K562 (cell line): ENCODE data around the gene YJU2. TPM values are rescaled to one million over a fixed set of nuclear protein-coding genes. Genes with fewer than 3 reads are reported as not detected.

Experiments used
- ATAC-seq: fragments of 200-7000 bp; cut with Tn5 transposase; 3 replicates; pipeline ENCODE4 v1.9.1; 2020; ENCODE audit warnings: moderate library complexity
- BruUV-seq: library from RNA; stranded (reverse); fragments of 400-500 nt; replicated peaks from 2 replicates; lab custom pipeline; 2021; lab: Mats Ljungman, UMichigan
- CTCF ChIA-PET: fragments of 300-600 bp; formaldehyde crosslinking; extraction: SDS; loops from one replicate; lab custom pipeline; 2021; ENCODE audit warnings: low intra/inter-chr PET ratio; lab: Yijun Ruan, JAX
- POLR2A ChIA-PET: fragments of 300-600, 350-650 bp; sonication (Branson Sonifier 250); formaldehyde crosslinking; extraction: SDS; loops from one replicate; lab custom pipeline; 2021; ENCODE audit warnings: antibody characterized with exemption, inconsistent platforms; lab: Yijun Ruan, JAX
- DNase-seq, 4 experiments: peaks; one replicate each; pipeline versions ENCODE4 v3.0.0 to v3.0.0-alpha.2; 2011 to 2018; ENCODE audit warnings: low spot score in 3 of 4, mixed read lengths in 3 of 4; ENCODE audit errors: extremely low read depth in 1 of 4
- FAIRE-seq: peaks from 2 replicates; lab custom pipeline; 2011; peaks lifted over from hg19 to GRCh38; lab: Jason Lieb, UNC
- H2AFZ ChIP-seq: 2 replicates; pipeline ENCODE4 v1.6.0; 2011; ENCODE audit warnings: low read depth, low read length, control low read depth, inconsistent platforms
- H3K27ac ChIP-seq: fragments of 200-600 bp; 3 replicates; pipeline ENCODE4 v1.8.0; 2011; ENCODE audit warnings: low read depth, mild to moderate bottlenecking, control low read depth, inconsistent platforms, low read length, moderate library complexity, mixed read lengths; ENCODE audit errors: extremely low read depth
- H3K27me3 ChIP-seq, 2 experiments: fragments of 300-600 bp in 1 of 2; 2 replicates in 1 of 2; 3 replicates in 1 of 2; pipeline versions ENCODE4 v1.6.0 to v1.8.0; 2011; ENCODE audit warnings: inconsistent platforms in 2 of 2, low read length in 2 of 2, mild to moderate bottlenecking in 1 of 2, mixed read lengths in 1 of 2, moderate library complexity in 1 of 2; ENCODE audit not compliant: control insufficient read depth in 2 of 2, insufficient read depth in 2 of 2
- H3K36me3 ChIP-seq: fragments of 300-600 bp; 3 replicates; pipeline ENCODE4 v1.8.0; 2011; ENCODE audit warnings: mild to moderate bottlenecking, low read length, inconsistent platforms; ENCODE audit not compliant: control insufficient read depth, insufficient read depth
- H3K4me1 ChIP-seq, 2 experiments: fragments of 200-600 bp in 1 of 2; replicated peaks in 1 of 2; 2 replicates in 1 of 2; 3 replicates in 1 of 2; pipeline versions ENCODE4 v1.5.1 to v1.8.0; 2011; ENCODE audit warnings: inconsistent platforms in 2 of 2, low read length in 2 of 2, mild to moderate bottlenecking in 1 of 2, mixed read lengths in 1 of 2, moderate library complexity in 1 of 2; ENCODE audit not compliant: control insufficient read depth in 2 of 2, insufficient read depth in 2 of 2
- H3K4me2 ChIP-seq: 2 replicates; pipeline ENCODE4 v1.6.1; 2011; ENCODE audit warnings: low read length, control low read depth, inconsistent platforms, mixed read lengths; ENCODE audit not compliant: insufficient read depth
- H3K4me3 ChIP-seq: fragments of 200-600 bp; sonication (generic), shearing (Covaris generic); 2 replicates; pipeline ENCODE4 v1.5.1; 2016; ENCODE audit warnings: control low read depth, inconsistent platforms
- H3K79me2 ChIP-seq: fragments of 200-600 bp; 3 replicates; pipeline ENCODE4 v1.8.0; 2011; ENCODE audit warnings: low read length, inconsistent platforms; ENCODE audit not compliant: control insufficient read depth, insufficient read depth
- H3K9ac ChIP-seq, 2 experiments: 2 replicates each; pipeline versions ENCODE4 v1.6.0 to v1.6.1; 2011; ENCODE audit warnings: low read depth in 2 of 2, low read length in 2 of 2, control low read depth in 1 of 2, inconsistent platforms in 1 of 2, mild to moderate bottlenecking in 1 of 2, mixed read lengths in 1 of 2; ENCODE audit not compliant: insufficient read depth in 1 of 2
- H3K9me1 ChIP-seq: one replicate; pipeline ENCODE4 v1.6.0; 2011; ENCODE audit warnings: inconsistent platforms, mild to moderate bottlenecking, low read length, moderate library complexity; ENCODE audit not compliant: control insufficient read depth, insufficient read depth
- H3K9me3 ChIP-seq: replicated peaks from 2 replicates; pipeline ENCODE4 v1.5.1; 2011; ENCODE audit warnings: low read depth, low read length, inconsistent platforms; ENCODE audit not compliant: control insufficient read depth, insufficient read depth
- H4K20me1 ChIP-seq: replicated peaks from 2 replicates; pipeline ENCODE4 v1.6.1; 2011; ENCODE audit warnings: low read length, inconsistent platforms, mixed read lengths; ENCODE audit not compliant: control insufficient read depth, insufficient read depth
- RBM25 ChIP-seq: fragments of 200-400 bp; formaldehyde crosslinking; IDR thresholded peaks from 2 replicates; pipeline ENCODE4 v1.6.1; 2018; ENCODE audit warnings: low read length, low read depth, moderate library complexity; ENCODE audit not compliant: severe bottlenecking
- STAT5A ChIP-seq: IDR thresholded peaks from 2 replicates; pipeline ENCODE4 v1.6.1; 2012; ENCODE audit warnings: low read length, inconsistent platforms, borderline replicate concordance
- YY1 ChIP-seq, 3 experiments: IDR thresholded peaks; 2 replicates each; pipeline ENCODE4 v1.6.1; 2011; ENCODE audit warnings: low read length in 2 of 3, mild to moderate bottlenecking in 2 of 3, moderate library complexity in 2 of 3, borderline replicate concordance in 1 of 3, control low read depth in 1 of 3, low read depth in 1 of 3; ENCODE audit not compliant: insufficient read depth in 3 of 3, insufficient replicate concordance in 2 of 3, control insufficient read depth in 1 of 3, insufficient read length in 1 of 3; ENCODE audit errors: extremely low read depth in 1 of 3
- ZBTB7A ChIP-seq: IDR thresholded peaks from 2 replicates; pipeline ENCODE4 v1.6.1; 2011; ENCODE audit warnings: low read depth, mild to moderate bottlenecking, low read length, moderate library complexity, borderline replicate concordance; ENCODE audit not compliant: control insufficient read depth
- ZFP36 ChIP-seq: fragments of 150-350 bp; IDR thresholded peaks from 2 replicates; pipeline ENCODE4 v1.6.1; 2018; ENCODE audit warnings: low read length, low read depth; ENCODE audit not compliant: partially characterized antibody
- ZNF175 ChIP-seq: fragments of 200-800 bp; sonication (Bioruptor generic); IDR thresholded peaks from 2 replicates; pipeline ENCODE4 v1.6.1; 2016; ENCODE audit warnings: low read depth, mild to moderate bottlenecking, missing genetic modification characterization, missing compliant biosample characterization
- ZNF263 ChIP-seq: sonication (generic); formaldehyde crosslinking; IDR thresholded peaks from 2 replicates; pipeline ENCODE4 v1.8.0; 2022; ENCODE audit warnings: mild to moderate bottlenecking, missing genetic modification reagents, borderline replicate concordance
- ZNF280A ChIP-seq: fragments of 450-650 bp; IDR thresholded peaks from 2 replicates; pipeline ENCODE4 v1.6.1; 2018; ENCODE audit warnings: mild to moderate bottlenecking, low read depth; ENCODE audit not compliant: partially characterized antibody
- WGBS: fragments of 100-300 bp; shearing (Covaris generic); methylation state at CpG from one replicate; pipeline ENCODE4 v1.1.6; 2016; ENCODE audit warnings: low coverage, mixed read lengths; ENCODE audit not compliant: insufficient coverage; ENCODE audit errors: missing lambda C conversion rate; 5-methylcytosine and 5-hydroxymethylcytosine counted together
- in situ Hi-C: fragments of 300-500 bp; cut with MboI; formaldehyde crosslinking; loops from 4 replicates; pipeline ENCODE4 v1.15.0; 2018; ENCODE audit warnings: inconsistent platforms, mixed read lengths
- intact Hi-C: fragments of 100-400 bp; cut with micrococcal nuclease; formaldehyde crosslinking; loops from 2 replicates; pipeline ENCODE4 v1.14.2; 2022
- polyA plus RNA-seq, 8 experiments: library from polyadenylated mRNA; depleted of rRNA in 4 of 8; stranded (reverse) in 5 of 8; unstranded in 3 of 8; fragments of >200 nt; fragmentation: Nextera tagmentation in 2 of 8; fragmentation: Illumina TruSeq in 1 of 8; extraction: Ambion mirVana in 2 of 8; extraction: Trizol in 1 of 8; gene quantifications; 2 replicates each; pipeline versions ENCODE4 v1.2.1 to v1.2.3, GENCODE V29; 2011 to 2014; ENCODE audit warnings: inconsistent platforms in 1 of 8, missing spikeins in 1 of 8
- total RNA-seq, 7 experiments: library from RNA; depleted of rRNA in 6 of 7; stranded (reverse); fragments of >200 nt in 6 of 7; fragmentation: Illumina TruSeq in 2 of 7; extraction: Trizol in 2 of 7; gene quantifications; 2 replicates each; pipeline versions ENCODE4 v1.2.1 to v1.2.3, GENCODE V29; 2011 to 2021; ENCODE audit warnings: low replicate concordance in 1 of 7
- TF ChIP-seq, protein P1 (sequence below), 2 experiments: fragments of 450-650 bp in 1 of 2; sonication (generic) in 1 of 2; formaldehyde crosslinking in 1 of 2; IDR thresholded peaks in 1 of 2; conservative IDR thresholded peaks in 1 of 2; 2 replicates each; pipeline versions ENCODE4 v1.6.1 to v1.8.1; 2016 to 2023; ENCODE audit warnings: mild to moderate bottlenecking in 2 of 2, moderate library complexity in 2 of 2, inconsistent platforms in 1 of 2, missing genetic modification reagents in 1 of 2

Gene YJU2
- total and polyA plus RNA-seq, 9 of the 15 experiments (the other 6 are each of a cell fraction or from before 2014, with no cell fraction given): 0.41 to 34.9 (median 19.3) TPM

GRCh38 chr19:4206818-4207484, 39.9 kb upstream of the YJU2 start (continued):
- no peak for TF ChIP-seq ZNF280A
- TF ChIP-seq ZNF263 (CRISPR knock-in tag): peak; percentile 69; the same call in 1 of the 2 replicates
- no peak for TF ChIP-seq STAT5A

DNA sequence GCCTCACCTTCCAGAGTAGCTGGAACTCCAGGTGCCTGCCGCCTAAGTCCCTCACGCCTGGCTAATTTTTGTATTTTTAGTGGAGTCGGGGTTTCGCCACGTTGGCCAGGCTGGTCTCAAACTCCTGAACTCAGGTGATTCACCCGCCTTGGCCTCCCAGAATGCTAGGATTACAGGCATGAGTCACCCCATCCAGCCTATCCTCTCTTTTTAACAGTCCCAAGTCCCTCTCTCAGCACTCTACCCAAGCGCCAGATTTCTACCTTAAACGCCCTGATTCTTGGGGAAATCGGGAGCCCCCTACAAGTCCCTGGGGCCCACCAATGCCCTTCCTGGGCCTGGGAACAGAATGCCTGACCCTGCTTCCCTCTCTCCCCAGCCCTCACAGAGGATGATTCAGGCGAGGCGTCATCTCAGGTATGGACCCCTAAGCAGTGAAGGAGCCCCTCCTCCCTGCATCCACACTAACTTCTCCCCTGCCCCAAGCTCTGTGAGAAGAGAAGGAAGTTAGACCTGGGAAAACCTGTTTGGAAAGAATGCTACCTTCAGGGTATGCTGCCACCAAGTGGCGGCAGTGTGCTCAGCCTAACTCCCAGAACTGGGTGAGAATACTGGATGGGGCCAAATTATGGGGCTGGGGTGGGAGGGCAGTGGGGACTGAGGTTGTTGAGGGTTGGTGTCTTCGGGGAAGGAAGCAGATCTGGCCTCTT, 38.3 kb upstream of the YJU2 start:
- H4K20me1 ChIP-seq: no peaks in the 10 kb centered on the region
- H2AFZ ChIP-seq: no peak overlapping the region
- CTCF ChIA-PET: no interaction called here
- H3K27ac ChIP-seq: no peak overlapping the region
- DNase-seq (peak in 3 of 4 experiments; percentile 55 to 59 (median 58)), FAIRE-seq (no peak), ATAC-seq (no peak)
- no peaks in the 10 kb centered on the region for H3K9me3 ChIP-seq
- no peaks in the 10 kb centered on the region for H3K79me2 ChIP-seq
- peaks cover 7 to 20% of the 10 kb centered on the region in 2 experiments; a peak in 3 of 5 replicates for H3K27me3 ChIP-seq
- in situ Hi-C loops: loop anchor here (5.0 kb wide), 1 partner anchor 346 kb away; no protein-coding TSS in a partner anchor
- H3K36me3 ChIP-seq: no peaks in the 10 kb centered on the region
- POLR2A ChIA-PET: interaction anchor here (0.8 to 2.0 kb wide), 2 partner anchors 153 to 223 kb away, joined by 3 to 7 read pairs; partner anchors contain the start of gene EEF2
- intact Hi-C loops: no loop called here
- 27% methylated on average over 12 of the region's 13 CpGs for WGBS
- peaks cover 3% of the 10 kb centered on the region for H3K9me1 ChIP-seq
- BruUV-seq: no TSS peak
- H3K9ac ChIP-seq: no peak overlapping the region; a peak in 1 of 4 replicates
- peaks cover 5 to 28% of the 10 kb centered on the region in 2 experiments; a peak in 4 of 5 replicates for H3K4me1 ChIP-seq
- no peak overlapping the region for H3K4me2 ChIP-seq
- H3K4me3 ChIP-seq: no peak overlapping the region
- TF ChIP-seq, protein P1, sequence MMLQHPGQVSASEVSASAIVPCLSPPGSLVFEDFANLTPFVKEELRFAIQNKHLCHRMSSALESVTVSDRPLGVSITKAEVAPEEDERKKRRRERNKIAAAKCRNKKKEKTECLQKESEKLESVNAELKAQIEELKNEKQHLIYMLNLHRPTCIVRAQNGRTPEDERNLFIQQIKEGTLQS (IDR thresholded peaks at IDR 0.05): peak; percentile 55
- TF ChIP-seq, protein P1 (CRISPR knock-in tag; conservative IDR thresholded peaks at IDR 0.05): no peak
- TF ChIP-seq ZNF175: no peak
- no peak for TF ChIP-seq YY1 (IDR thresholded peaks at IDR 0.05; ENCODE audit: borderline replicate concordance in 1 of 3, control insufficient read depth in 1 of 3, extremely low read depth in 1 of 3, insufficient read depth in 3 of 3, insufficient read length in 1 of 3, insufficient replicate concordance in 2 of 3, low read depth in 1 of 3, low read length in 2 of 3)
- 0 out of 2 replicates have a peak, but pooled peaks have one; percentile 3 for TF ChIP-seq ZBTB7A
- TF ChIP-seq RBM25: peak; percentile 77
- TF ChIP-seq ZFP36: peak; percentile 78
